ENCODE data around the gene COPE. TPM values are rescaled to one million over a fixed set of nuclear protein-coding genes. Genes with fewer than 3 reads are reported as not detected.

Gene COPE
- total and polyA plus RNA-seq, 4 donors: 94.1 to 365 (median 275) TPM

DNA sequence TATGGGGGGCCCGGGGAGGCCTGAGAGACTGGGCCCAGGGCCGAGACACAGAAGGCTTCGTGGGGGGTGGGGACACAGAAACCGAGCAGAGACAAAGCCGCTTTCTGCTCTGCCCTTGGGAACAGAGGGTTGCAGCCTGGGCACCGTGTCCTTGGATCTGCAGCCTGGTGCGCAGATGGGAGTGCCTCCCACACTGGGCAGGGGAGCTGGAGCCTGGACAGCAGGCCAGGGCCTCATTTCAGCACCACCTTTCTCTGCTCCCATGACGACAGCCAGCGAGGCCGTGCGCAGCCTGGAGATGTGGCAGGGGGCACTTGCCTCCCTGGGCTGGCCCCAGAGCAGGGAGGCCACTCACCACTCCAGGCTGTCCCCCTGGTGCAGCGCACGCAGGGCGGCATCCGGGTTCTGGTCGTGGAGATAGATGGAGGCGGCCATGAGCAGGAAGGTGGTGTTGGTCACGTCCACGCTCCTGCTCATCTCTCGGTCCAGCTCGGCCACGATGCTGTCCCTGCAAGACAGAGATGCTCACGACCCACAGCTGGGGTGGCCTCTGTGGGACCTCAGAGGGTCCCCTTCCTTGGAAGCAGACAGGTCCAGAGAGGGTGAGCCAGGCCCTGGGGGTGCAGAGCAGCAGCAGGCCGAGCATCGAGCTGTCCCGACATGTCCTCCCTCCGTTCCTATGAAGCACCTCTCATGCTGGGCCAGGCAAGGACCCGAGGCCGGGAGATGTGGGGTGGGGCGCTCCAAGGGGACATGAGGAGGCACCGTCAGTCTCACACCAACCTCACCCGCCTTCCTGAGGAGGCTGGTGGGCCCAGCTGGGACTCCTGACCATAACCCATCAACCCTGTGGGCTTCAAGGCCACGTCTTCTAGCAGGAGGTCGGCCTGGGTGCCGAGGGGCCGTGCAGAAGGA is 12.3 kb downstream of the COPE start:
- Histone ChIP-seq H3K27ac (ENCODE audit: low read depth in 1 of 2, low read length in 1 of 2) (no peak overlapping the region), H3K4me3 (no peak overlapping the region), H3K9me3 (ENCODE audit: control insufficient read depth in 4 of 4, insufficient read depth in 3 of 4, low read length in 3 of 4) (no peaks in the 10 kb centered on the region), H3K4me1 (ENCODE audit: control insufficient read depth in 5 of 5, insufficient read depth in 5 of 5, low read length in 5 of 5) (no peaks in the 10 kb centered on the region), H3K36me3 (ENCODE audit: control insufficient read depth in 4 of 4, insufficient read depth in 4 of 4, low read length in 4 of 4) (peaks cover 0 to 70% (median 20%) of the 10 kb centered on the region in 4 donors), H3K27me3 (ENCODE audit: control insufficient read depth in 3 of 3, insufficient read depth in 3 of 3, low read length in 2 of 3) (no peaks in the 10 kb centered on the region), H3K9ac (ENCODE audit: insufficient read depth in 1 of 2, low read length in 2 of 2) (no peak overlapping the region)
- WGBS, 2 donors: 95% methylated on average over 36 of the region's 36 CpGs
- ATAC-seq (ENCODE audit: insufficient read depth, low FRiP score) (no peak), DNase-seq (peak in 1 of 3 donors; percentile 10)
- TF ChIP-seq, protein P1, sequence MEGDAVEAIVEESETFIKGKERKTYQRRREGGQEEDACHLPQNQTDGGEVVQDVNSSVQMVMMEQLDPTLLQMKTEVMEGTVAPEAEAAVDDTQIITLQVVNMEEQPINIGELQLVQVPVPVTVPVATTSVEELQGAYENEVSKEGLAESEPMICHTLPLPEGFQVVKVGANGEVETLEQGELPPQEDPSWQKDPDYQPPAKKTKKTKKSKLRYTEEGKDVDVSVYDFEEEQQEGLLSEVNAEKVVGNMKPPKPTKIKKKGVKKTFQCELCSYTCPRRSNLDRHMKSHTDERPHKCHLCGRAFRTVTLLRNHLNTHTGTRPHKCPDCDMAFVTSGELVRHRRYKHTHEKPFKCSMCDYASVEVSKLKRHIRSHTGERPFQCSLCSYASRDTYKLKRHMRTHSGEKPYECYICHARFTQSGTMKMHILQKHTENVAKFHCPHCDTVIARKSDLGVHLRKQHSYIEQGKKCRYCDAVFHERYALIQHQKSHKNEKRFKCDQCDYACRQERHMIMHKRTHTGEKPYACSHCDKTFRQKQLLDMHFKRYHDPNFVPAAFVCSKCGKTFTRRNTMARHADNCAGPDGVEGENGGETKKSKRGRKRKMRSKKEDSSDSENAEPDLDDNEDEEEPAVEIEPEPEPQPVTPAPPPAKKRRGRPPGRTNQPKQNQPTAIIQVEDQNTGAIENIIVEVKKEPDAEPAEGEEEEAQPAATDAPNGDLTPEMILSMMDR (IDR thresholded peaks at IDR 0.05; ENCODE audit: control extremely low read depth, extremely low read depth): no peak

DNA sequence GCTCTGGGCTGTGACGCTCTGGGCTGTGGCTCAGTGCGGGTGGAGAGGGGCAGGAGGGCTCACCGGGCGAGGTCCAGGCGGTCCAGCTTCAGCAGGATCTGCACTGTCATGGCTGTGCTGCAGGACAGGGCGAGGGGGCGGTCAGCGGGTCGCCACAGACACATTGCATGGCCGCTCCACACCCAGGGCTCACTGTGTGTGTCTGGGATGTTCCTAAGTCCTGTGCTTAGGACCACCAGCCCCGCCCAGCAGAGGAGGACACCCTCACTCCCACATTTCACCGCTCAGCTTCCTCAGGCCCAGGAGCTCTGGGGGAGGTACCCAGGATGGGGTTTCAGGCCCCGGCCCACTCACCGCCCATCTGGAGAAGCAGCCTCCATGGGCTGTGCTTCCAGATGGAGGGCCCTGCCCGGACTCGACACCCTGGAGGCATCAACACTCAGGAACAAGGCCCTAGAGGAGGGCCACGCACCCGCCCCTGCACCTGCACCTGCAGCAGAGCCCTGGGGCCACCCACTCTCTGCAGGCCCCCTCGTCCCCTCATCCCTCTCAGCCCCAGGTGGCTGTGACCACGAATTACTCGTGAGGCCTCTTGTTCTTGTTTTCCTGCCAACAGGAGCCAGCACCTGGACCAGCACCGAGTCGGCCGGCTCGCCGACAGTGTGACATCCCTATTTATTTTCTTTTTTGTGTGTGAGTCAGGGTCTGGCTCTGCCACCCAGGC is 13.5 kb downstream of the COPE start:
- H3K9me3 ChIP-seq (ENCODE audit: control insufficient read depth in 4 of 4, insufficient read depth in 3 of 4, low read length in 3 of 4): no peaks in the 10 kb centered on the region
- no peak overlapping the region for H3K9ac ChIP-seq (ENCODE audit: insufficient read depth in 1 of 2, low read length in 2 of 2)
- no peak for ATAC-seq (ENCODE audit: insufficient read depth, low FRiP score)
- H3K27ac ChIP-seq (ENCODE audit: low read depth in 1 of 2, low read length in 1 of 2): no peak overlapping the region
- H3K4me3 ChIP-seq: no peak overlapping the region
- peak in 1 of 3 donors; percentile 11 for DNase-seq
- H3K27me3 ChIP-seq (ENCODE audit: control insufficient read depth in 3 of 3, insufficient read depth in 3 of 3, low read length in 2 of 3): no peaks in the 10 kb centered on the region
- WGBS, 2 donors: 94 to 95% methylated on average over 19 to 26 of the region's 26 CpGs
- peaks cover 3 to 69% (median 26%) of the 10 kb centered on the region in 4 donors for H3K36me3 ChIP-seq (ENCODE audit: control insufficient read depth in 4 of 4, insufficient read depth in 4 of 4, low read length in 4 of 4)
- no peaks in the 10 kb centered on the region for H3K4me1 ChIP-seq (ENCODE audit: control insufficient read depth in 5 of 5, insufficient read depth in 5 of 5, low read length in 5 of 5)
- TF ChIP-seq, protein P1 (IDR thresholded peaks at IDR 0.05; ENCODE audit: control extremely low read depth, extremely low read depth): no peak

DNA sequence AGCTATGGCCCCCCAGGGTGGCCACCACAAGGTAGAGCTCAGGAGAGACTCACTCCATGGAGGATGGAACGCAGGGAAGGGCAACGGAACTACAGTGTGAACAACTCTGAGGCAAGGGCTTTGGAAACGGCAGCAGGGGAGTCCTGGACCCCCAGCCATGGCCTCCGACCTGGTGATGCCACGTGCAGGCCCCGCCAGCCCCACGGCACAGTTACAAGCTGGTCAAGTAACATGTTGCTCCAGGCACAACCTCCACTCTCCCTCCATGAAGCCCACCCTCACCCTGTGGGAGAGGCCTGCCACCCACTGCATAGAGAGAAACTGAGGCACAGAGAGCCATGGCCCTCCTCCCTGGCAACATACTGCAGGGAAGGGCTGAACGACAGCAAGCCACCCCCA is 14.1 kb downstream of the COPE start:
- DNase-seq (peak in 1 of 3 donors; percentile 9), ATAC-seq (ENCODE audit: insufficient read depth, low FRiP score) (no peak)
- Histone ChIP-seq H3K27me3 (ENCODE audit: control insufficient read depth in 3 of 3, insufficient read depth in 3 of 3, low read length in 2 of 3) (no peaks in the 10 kb centered on the region), H3K9me3 (ENCODE audit: control insufficient read depth in 4 of 4, insufficient read depth in 3 of 4, low read length in 3 of 4) (peaks cover 0 to 2% (median 0%) of the 10 kb centered on the region in 4 donors), H3K9ac (ENCODE audit: insufficient read depth in 1 of 2, low read length in 2 of 2) (no peak overlapping the region), H3K36me3 (ENCODE audit: control insufficient read depth in 4 of 4, insufficient read depth in 4 of 4, low read length in 4 of 4) (peaks cover 3 to 71% (median 27%) of the 10 kb centered on the region in 4 donors), H3K27ac (ENCODE audit: low read depth in 1 of 2, low read length in 1 of 2) (no peak overlapping the region), H3K4me1 (ENCODE audit: control insufficient read depth in 5 of 5, insufficient read depth in 5 of 5, low read length in 5 of 5) (no peaks in the 10 kb centered on the region), H3K4me3 (no peak overlapping the region)
- WGBS, 2 donors: 93 to 94% methylated on average over 8 of the region's 8 CpGs
- TF ChIP-seq, protein P1 (IDR thresholded peaks at IDR 0.05; ENCODE audit: control extremely low read depth, extremely low read depth): no peak
